H1 (cell line): ENCODE measurements around the gene CADM1. TPM values are rescaled to one million over a fixed set of nuclear protein-coding genes. Genes with fewer than 3 reads are reported as not detected.

Source experiments
- CTCF ChIA-PET: fragments of 300-600 bp; sonication (Branson Sonifier 250); formaldehyde crosslinking; loops from one replicate; lab custom pipeline; 2021; ENCODE audit not compliant: partially characterized antibody; lab: Charles Lee
- POLR2A ChIA-PET: fragments of 300-600 bp; sonication (Branson Sonifier 250); formaldehyde crosslinking; loops from one replicate; lab custom pipeline; 2021; ENCODE audit warnings: inconsistent platforms; ENCODE audit not compliant: partially characterized antibody; lab: Charles Lee
- DNase-seq, 2 experiments: peaks; one replicate each; pipeline versions ENCODE4 v3.0.0 to v3.0.0-alpha.2; 2010 to 2022; ENCODE audit warnings: low spot score in 2 of 2, low read depth in 1 of 2, mixed read lengths in 1 of 2
- FAIRE-seq: peaks from 2 replicates; lab custom pipeline; 2011; peaks lifted over from hg19 to GRCh38; lab: Jason Lieb, UNC
- H2AFZ ChIP-seq: 2 replicates; pipeline ENCODE4 v1.8.1; 2012; ENCODE audit warnings: low read length, inconsistent platforms
- H2AK5ac ChIP-seq: 2 replicates; pipeline ENCODE4 v1.6.1; 2013; ENCODE audit warnings: low read depth, low read length
- H2BK120ac ChIP-seq: replicated peaks from 2 replicates; pipeline ENCODE3; 2013; ENCODE audit warnings: low read depth, low read length, inconsistent platforms
- H2BK12ac ChIP-seq: 2 replicates; pipeline ENCODE4 v1.6.1; 2013; ENCODE audit warnings: low read depth, low read length
- H2BK15ac ChIP-seq: 2 replicates; pipeline ENCODE4 v1.6.1; 2013; ENCODE audit warnings: low read length
- H2BK20ac ChIP-seq: 2 replicates; pipeline ENCODE4 v1.6.1; 2013; ENCODE audit warnings: low read length
- H2BK5ac ChIP-seq: 2 replicates; pipeline ENCODE4 v1.6.1; 2013; ENCODE audit warnings: low read depth, low read length
- H3K14ac ChIP-seq: 2 replicates; pipeline ENCODE4 v1.6.1; 2013; ENCODE audit warnings: inconsistent platforms; ENCODE audit not compliant: insufficient read length
- H3K18ac ChIP-seq: 2 replicates; pipeline ENCODE4 v1.6.1; 2013; ENCODE audit warnings: low read length; ENCODE audit errors: extremely low read depth
- H3K23ac ChIP-seq: 2 replicates; pipeline ENCODE4 v1.6.1; 2013; ENCODE audit warnings: inconsistent platforms; ENCODE audit not compliant: insufficient read length
- H3K23me2 ChIP-seq: 2 replicates; pipeline ENCODE4 v1.6.1; 2013; ENCODE audit warnings: low read depth, low read length
- H3K27ac ChIP-seq: 2 replicates; pipeline ENCODE4 v1.6.1; 2011; ENCODE audit warnings: low read depth, low read length, inconsistent platforms
- H3K27me3 ChIP-seq, 4 experiments: replicated peaks in 1 of 4; 1 replicate in 1 of 4; 2 replicates in 3 of 4; pipeline versions ENCODE4 v1.6.1 to v1.8.1; 2011 to 2013; ENCODE audit warnings: low read length in 3 of 4, mild to moderate bottlenecking in 3 of 4, inconsistent platforms in 2 of 4, mixed read lengths in 2 of 4, moderate library complexity in 1 of 4; ENCODE audit not compliant: control insufficient read depth in 3 of 4, insufficient read depth in 3 of 4; ENCODE audit errors: extremely low read depth in 1 of 4
- H3K36me3 ChIP-seq, 4 experiments: 2 replicates each; pipeline versions ENCODE4 v1.6.1 to v1.8.1; 2011 to 2013; ENCODE audit warnings: mild to moderate bottlenecking in 4 of 4, low read length in 3 of 4, moderate library complexity in 2 of 4, control low read depth in 1 of 4, inconsistent platforms in 1 of 4; ENCODE audit not compliant: insufficient read depth in 4 of 4, control insufficient read depth in 2 of 4
- H3K4ac ChIP-seq: replicated peaks from 2 replicates; pipeline ENCODE3; 2013; ENCODE audit warnings: low read length, low read depth, mixed read lengths, inconsistent platforms; ENCODE audit not compliant: insufficient read length
- H3K4me1 ChIP-seq, 4 experiments: replicated peaks in 1 of 4; 1 replicate in 1 of 4; 2 replicates in 3 of 4; pipeline versions ENCODE4 v1.6.1 to v1.8.1; 2011 to 2013; ENCODE audit warnings: low read length in 3 of 4, inconsistent platforms in 2 of 4, mixed read lengths in 1 of 4; ENCODE audit not compliant: insufficient read depth in 4 of 4, control insufficient read depth in 3 of 4
- H3K4me2 ChIP-seq, 2 experiments: 2 replicates each; pipeline versions ENCODE4 v1.6.1 to v1.8.1; 2011 to 2013; ENCODE audit warnings: low read depth in 2 of 2, low read length in 2 of 2, control low read depth in 1 of 2, inconsistent platforms in 1 of 2, mild to moderate bottlenecking in 1 of 2; ENCODE audit not compliant: insufficient read depth in 1 of 2
- H3K4me3 ChIP-seq, 4 experiments: fragments of 200-600, 300-600 bp in 1 of 4; sonication (generic), shearing (Covaris generic), sonication (Bioruptor Twin) in 1 of 4; 2 replicates each; pipeline versions ENCODE4 v1.5.1 to v1.8.1; 2011 to 2016; ENCODE audit warnings: low read length in 4 of 4, low read depth in 3 of 4, control low read depth in 2 of 4, inconsistent platforms in 2 of 4, mild to moderate bottlenecking in 2 of 4, mixed read lengths in 1 of 4, moderate library complexity in 1 of 4; ENCODE audit not compliant: insufficient read depth in 2 of 4; ENCODE audit errors: extremely low read depth in 1 of 4
- H3K56ac ChIP-seq: replicated peaks from 2 replicates; pipeline ENCODE3; 2013; ENCODE audit warnings: low read depth, mild to moderate bottlenecking, mixed read lengths, low read length, inconsistent platforms; ENCODE audit not compliant: insufficient read length
- H3K79me1 ChIP-seq: 2 replicates; pipeline ENCODE4 v1.6.1; 2013; ENCODE audit warnings: low read depth, low read length, control low read depth
- H3K79me2 ChIP-seq, 2 experiments: 2 replicates each; pipeline versions ENCODE4 v1.6.1 to v1.8.1; 2012 to 2013; ENCODE audit warnings: low read length in 2 of 2, mild to moderate bottlenecking in 2 of 2, inconsistent platforms in 1 of 2; ENCODE audit not compliant: insufficient read depth in 2 of 2, control insufficient read depth in 1 of 2
- H3K9ac ChIP-seq, 4 experiments: replicated peaks in 1 of 4; 1 replicate in 1 of 4; 2 replicates in 3 of 4; pipeline versions ENCODE4 v1.6.1 to v1.8.1; 2011 to 2013; ENCODE audit warnings: low read depth in 3 of 4, low read length in 3 of 4, control low read depth in 2 of 4, mild to moderate bottlenecking in 2 of 4, moderate library complexity in 2 of 4, inconsistent platforms in 1 of 4; ENCODE audit errors: extremely low read depth in 1 of 4
- H3K9me3 ChIP-seq, 2 experiments: 2 replicates each; pipeline versions ENCODE4 v1.6.1 to v1.8.1; 2012 to 2013; ENCODE audit warnings: mild to moderate bottlenecking in 2 of 2, moderate library complexity in 2 of 2, control low read depth in 1 of 2, inconsistent platforms in 1 of 2, low read depth in 1 of 2, low read length in 1 of 2, mixed read lengths in 1 of 2; ENCODE audit not compliant: insufficient read depth in 2 of 2
- H4K20me1 ChIP-seq, 2 experiments: replicated peaks in 1 of 2; 2 replicates each; pipeline versions ENCODE3 to v1.8.1; 2011 to 2013; ENCODE audit warnings: inconsistent platforms in 2 of 2, low read length in 2 of 2, mild to moderate bottlenecking in 1 of 2; ENCODE audit not compliant: insufficient read depth in 2 of 2, control insufficient read depth in 1 of 2
- H4K5ac ChIP-seq: 2 replicates; pipeline ENCODE4 v1.6.1; 2013; ENCODE audit warnings: low read length, low read depth, mixed read lengths, inconsistent platforms; ENCODE audit not compliant: insufficient read length
- H4K8ac ChIP-seq: 2 replicates; pipeline ENCODE4 v1.8.0; 2013; ENCODE audit warnings: mild to moderate bottlenecking, moderate library complexity, low read length, inconsistent platforms; ENCODE audit not compliant: insufficient read depth; ENCODE audit errors: extremely low read depth
- H4K91ac ChIP-seq: replicated peaks from 2 replicates; pipeline ENCODE3; 2013; ENCODE audit warnings: low read length, mixed read lengths, inconsistent platforms; ENCODE audit not compliant: insufficient read length
- BRCA1 ChIP-seq: IDR thresholded peaks from 2 replicates; pipeline ENCODE4 v1.6.1; 2012; ENCODE audit warnings: low read depth, low read length, improper control_type of control experiment
- MAFK ChIP-seq: IDR thresholded peaks from 2 replicates; pipeline ENCODE4 v1.6.1; 2012; ENCODE audit warnings: low read depth, mild to moderate bottlenecking, improper control_type of control experiment, low read length
- SIRT6 ChIP-seq: IDR thresholded peaks from one replicate; pipeline ENCODE4 v1.7.1; 2012; ENCODE audit warnings: low read length, inconsistent platforms
- SP4 ChIP-seq: IDR thresholded peaks from 2 replicates; pipeline ENCODE4 v1.6.1; 2012; ENCODE audit warnings: low read length, inconsistent platforms
- ZNF274 ChIP-seq: IDR thresholded peaks from 2 replicates; pipeline ENCODE4 v1.7.0; 2012; ENCODE audit warnings: low read length, borderline replicate concordance; ENCODE audit errors: extremely low read depth
- WGBS, 2 experiments: shearing (Covaris generic) in 1 of 2; methylation state at CpG; one replicate each; pipeline versions ENCODE4 v1.1.6 to v1.1.7; 2013 to 2015; ENCODE audit warnings: low lambda C conversion rate in 2 of 2, mixed read lengths in 2 of 2, inconsistent platforms in 1 of 2, low coverage in 1 of 2, missing lambda C conversion rate in 1 of 2; ENCODE audit not compliant: insufficient replicate concordance in 2 of 2, insufficient coverage in 1 of 2, insufficient read length in 1 of 2; ENCODE audit errors: extremely low coverage in 1 of 2, missing lambda C conversion rate in 1 of 2; 5-methylcytosine and 5-hydroxymethylcytosine counted together
- polyA plus RNA-seq, 7 experiments: library from polyadenylated mRNA; depleted of rRNA in 3 of 7; stranded (reverse) in 5 of 7; unstranded in 2 of 7; fragments of >200 nt in 5 of 7; fragments of 200-250 nt in 2 of 7; gene quantifications; 1 replicate in 5 of 7; 2 replicates in 1 of 7; 4 replicates in 1 of 7; pipeline versions ENCODE4 v1.2.1 to v1.2.3, GENCODE V29; 2011 to 2013; ENCODE audit warnings: missing spikeins in 2 of 7, mixed read lengths in 2 of 7
- total RNA-seq: library from RNA; stranded (reverse); fragmentation: NEBNext Ultra II Directional; extraction: Animal tissue kit (Norgen Biotek cat#: 25700); gene quantifications from 2 replicates; pipeline ENCODE4 v1.2.1, GENCODE V29; 2021
- TF ChIP-seq, protein P1 (sequence below), 3 experiments: IDR thresholded peaks; 1 replicate in 2 of 3; 2 replicates in 1 of 3; pipeline versions ENCODE4 v1.5.1 to v1.6.1; 2011; ENCODE audit warnings: low read length in 3 of 3, mild to moderate bottlenecking in 3 of 3, inconsistent platforms in 2 of 3, low read depth in 1 of 3, moderate library complexity in 1 of 3; ENCODE audit not compliant: insufficient read depth in 1 of 3; ENCODE audit errors: control extremely low read depth in 1 of 3
- TF ChIP-seq, protein P2 (sequence below): IDR thresholded peaks from 2 replicates; pipeline ENCODE4 v1.6.1; 2011; ENCODE audit warnings: low read length, improper control_type of control experiment

The CADM1 gene
- total and polyA plus RNA-seq, 2 of the 8 experiments (the other 6 are each of a cell fraction or from before 2014, with no cell fraction given) = 8.3 to 25.3 TPM

DNA sequence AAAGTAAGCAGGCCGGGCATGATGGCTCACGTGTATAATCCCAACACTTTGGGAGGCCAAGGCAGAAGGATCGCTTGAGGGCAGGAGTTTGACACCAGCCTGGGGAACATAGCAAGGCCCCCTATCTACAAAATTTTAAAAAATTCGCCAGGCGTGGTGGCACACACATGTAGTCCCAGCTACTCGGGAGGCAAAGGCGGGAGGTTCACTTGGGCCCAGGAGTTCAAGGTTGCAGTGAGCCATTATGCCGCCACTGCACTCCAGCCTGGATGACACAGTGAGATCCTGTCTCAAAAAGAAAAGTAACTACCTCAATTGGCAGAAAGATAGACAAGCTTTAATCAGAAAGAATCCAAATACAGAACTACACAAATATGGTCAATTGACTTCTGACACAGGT is 31.0 kb downstream of the CADM1 start:
- H2BK20ac ChIP-seq = no peak overlapping the region
- no peak overlapping the region for H3K56ac ChIP-seq
- H4K8ac ChIP-seq = no peak overlapping the region
- TF ChIP-seq, protein P1, sequence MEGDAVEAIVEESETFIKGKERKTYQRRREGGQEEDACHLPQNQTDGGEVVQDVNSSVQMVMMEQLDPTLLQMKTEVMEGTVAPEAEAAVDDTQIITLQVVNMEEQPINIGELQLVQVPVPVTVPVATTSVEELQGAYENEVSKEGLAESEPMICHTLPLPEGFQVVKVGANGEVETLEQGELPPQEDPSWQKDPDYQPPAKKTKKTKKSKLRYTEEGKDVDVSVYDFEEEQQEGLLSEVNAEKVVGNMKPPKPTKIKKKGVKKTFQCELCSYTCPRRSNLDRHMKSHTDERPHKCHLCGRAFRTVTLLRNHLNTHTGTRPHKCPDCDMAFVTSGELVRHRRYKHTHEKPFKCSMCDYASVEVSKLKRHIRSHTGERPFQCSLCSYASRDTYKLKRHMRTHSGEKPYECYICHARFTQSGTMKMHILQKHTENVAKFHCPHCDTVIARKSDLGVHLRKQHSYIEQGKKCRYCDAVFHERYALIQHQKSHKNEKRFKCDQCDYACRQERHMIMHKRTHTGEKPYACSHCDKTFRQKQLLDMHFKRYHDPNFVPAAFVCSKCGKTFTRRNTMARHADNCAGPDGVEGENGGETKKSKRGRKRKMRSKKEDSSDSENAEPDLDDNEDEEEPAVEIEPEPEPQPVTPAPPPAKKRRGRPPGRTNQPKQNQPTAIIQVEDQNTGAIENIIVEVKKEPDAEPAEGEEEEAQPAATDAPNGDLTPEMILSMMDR (IDR thresholded peaks at IDR 0.05; ENCODE audit: control extremely low read depth in 1 of 3, insufficient read depth in 1 of 3, low read depth in 1 of 3, low read length in 3 of 3) = no peak
- no peak for TF ChIP-seq SP4
- TF ChIP-seq, protein P2, sequence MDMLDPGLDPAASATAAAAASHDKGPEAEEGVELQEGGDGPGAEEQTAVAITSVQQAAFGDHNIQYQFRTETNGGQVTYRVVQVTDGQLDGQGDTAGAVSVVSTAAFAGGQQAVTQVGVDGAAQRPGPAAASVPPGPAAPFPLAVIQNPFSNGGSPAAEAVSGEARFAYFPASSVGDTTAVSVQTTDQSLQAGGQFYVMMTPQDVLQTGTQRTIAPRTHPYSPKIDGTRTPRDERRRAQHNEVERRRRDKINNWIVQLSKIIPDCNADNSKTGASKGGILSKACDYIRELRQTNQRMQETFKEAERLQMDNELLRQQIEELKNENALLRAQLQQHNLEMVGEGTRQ = no peak
- no peak for TF ChIP-seq BRCA1
- TF ChIP-seq SIRT6 = no peak
- no peak for TF ChIP-seq MAFK
- no peak for TF ChIP-seq ZNF274
- TF ChIP-seq, all 59 proteins: peak for 0
- Histone ChIP-seq H3K79me1 (no peaks in the 10 kb centered on the region), H3K23ac (no peak overlapping the region), H3K14ac (no peak overlapping the region), H3K27me3 (peaks cover 0 to 7% (median 4%) of the 10 kb centered on the region in 4 experiments; a peak in 3 of 7 replicates), H3K4me1 (peaks cover 0 to 3% (median 0%) of the 10 kb centered on the region in 4 experiments; a peak in 2 of 7 replicates), H3K4me3 (no peak overlapping the region), H3K79me2 (no peaks in the 10 kb centered on the region), H2BK120ac (no peak overlapping the region), H2BK15ac (no peak overlapping the region), H2BK12ac (no peak overlapping the region), H3K23me2 (no peaks in the 10 kb centered on the region), H3K4me2 (no peak overlapping the region), H3K9ac (no peak overlapping the region), H3K18ac (no peak overlapping the region), H3K9me3 (no peaks in the 10 kb centered on the region), H3K27ac (no peak overlapping the region), H2AK5ac (no peak overlapping the region), H3K4ac (no peak overlapping the region), H4K20me1 (peaks cover 0 to 9% of the 10 kb centered on the region in 2 experiments), H3K36me3 (no peaks in the 10 kb centered on the region), H2AFZ (no peak overlapping the region), H4K5ac (no peak overlapping the region), H4K91ac (no peak overlapping the region), H2BK5ac (no peak overlapping the region)
- WGBS, 2 experiments = 94% methylated on average over 8 of the region's 8 CpGs; no CpG with 5 or more reads in 1 of the 2 experiments
- FAIRE-seq (no peak), DNase-seq (no peak)
- CTCF ChIA-PET = interaction anchor here (0.6 kb wide), 1 partner anchor 110 kb away, joined by 4 read pairs; no protein-coding TSS in a partner anchor
- POLR2A ChIA-PET = no interaction called here
